NCI-H345 (cell line): ENCODE data around the gene TTC16.
"Not testable (repeated sequence)": the region's sequence is repeated elsewhere in the genome, so short reads cannot be mapped to it uniquely, and the experiment has no call there.

Experiments
- DNase-seq: peaks from one replicate; lab custom pipeline; 2025; lab: John Stamatoyannopoulos, UW

Gene TTC16

GRCh38 chr9:127744398-127745110, 28.7 kb downstream of the TTC16 start:
- DNase-seq, result no peak

- no peak for DNase-seq
Observed at GRCh38 chr9:127746959-127747569, 31.2 kb downstream of the TTC16 start.

DNA sequence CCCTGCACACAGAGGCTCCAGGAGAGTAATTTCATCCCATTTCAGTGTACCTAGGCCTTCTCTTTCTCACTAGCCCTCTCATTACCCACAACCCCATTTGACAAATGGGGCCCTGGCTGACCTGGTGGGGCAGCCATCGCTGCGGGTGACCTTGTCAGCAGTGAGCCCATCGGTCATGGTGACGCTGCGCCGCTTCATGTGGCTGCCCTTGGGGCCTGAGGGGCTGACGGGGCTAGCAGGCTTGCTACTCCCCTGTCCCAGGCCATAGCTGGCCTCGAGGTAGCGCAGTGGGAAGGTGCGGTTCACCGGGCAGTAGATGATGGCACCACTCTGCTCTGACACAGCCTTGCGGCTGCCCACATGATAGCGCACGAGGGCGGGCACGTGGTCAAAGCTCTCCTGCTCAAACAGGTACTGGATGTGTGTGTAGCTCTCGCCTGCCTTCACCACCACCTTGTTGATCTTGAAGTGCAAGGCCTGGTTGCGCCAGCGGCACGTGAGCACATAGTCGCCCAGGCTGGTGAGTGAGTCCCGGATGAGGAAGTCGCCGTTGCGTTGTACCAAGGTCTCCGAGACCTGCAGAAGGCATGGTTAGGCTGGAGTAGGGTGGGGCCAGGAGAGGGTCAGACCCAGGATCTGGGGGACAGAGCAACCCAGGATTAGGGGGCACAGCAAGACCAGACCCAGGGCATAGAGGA, 33.4 kb downstream of the TTC16 start:
- no peak for DNase-seq

DNA sequence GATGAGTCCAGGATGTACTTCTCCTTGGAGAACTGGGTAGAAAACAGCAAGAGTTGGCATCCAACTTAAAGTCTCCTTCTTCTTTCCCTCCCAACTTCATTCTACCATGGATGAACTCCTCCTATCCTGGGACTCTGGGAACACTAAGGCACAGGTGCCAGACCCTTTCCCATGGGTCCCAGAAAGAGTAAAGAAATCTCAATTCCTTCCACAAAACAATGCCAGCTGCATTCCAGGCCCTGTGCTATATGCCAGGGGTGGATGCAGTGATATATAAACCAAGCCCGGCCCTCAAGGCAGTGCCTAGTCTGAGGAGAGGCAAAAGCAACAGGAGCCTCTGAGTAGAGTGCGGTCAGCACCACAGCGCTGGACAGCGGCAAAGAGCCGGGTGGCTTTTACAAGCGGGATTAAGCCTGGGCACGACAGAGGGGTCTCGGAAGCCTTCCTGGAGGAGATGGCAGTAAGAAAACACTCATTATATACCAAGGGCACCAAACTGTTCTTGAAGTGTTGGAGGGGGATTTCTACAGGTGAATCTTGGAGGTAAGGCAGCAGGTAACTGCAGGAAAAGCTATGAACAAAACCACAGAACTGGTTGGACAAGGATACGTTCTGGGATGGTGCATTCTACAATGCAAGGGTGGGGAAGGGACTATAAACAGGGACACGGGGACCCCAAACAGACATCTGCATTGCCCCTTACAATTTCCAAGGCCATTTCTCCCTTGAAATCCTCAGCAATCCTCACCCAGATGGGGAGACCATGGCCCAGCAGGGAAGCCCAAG, 35.6 kb downstream of the TTC16 start:
- DNase-seq, result no peak

DNA sequence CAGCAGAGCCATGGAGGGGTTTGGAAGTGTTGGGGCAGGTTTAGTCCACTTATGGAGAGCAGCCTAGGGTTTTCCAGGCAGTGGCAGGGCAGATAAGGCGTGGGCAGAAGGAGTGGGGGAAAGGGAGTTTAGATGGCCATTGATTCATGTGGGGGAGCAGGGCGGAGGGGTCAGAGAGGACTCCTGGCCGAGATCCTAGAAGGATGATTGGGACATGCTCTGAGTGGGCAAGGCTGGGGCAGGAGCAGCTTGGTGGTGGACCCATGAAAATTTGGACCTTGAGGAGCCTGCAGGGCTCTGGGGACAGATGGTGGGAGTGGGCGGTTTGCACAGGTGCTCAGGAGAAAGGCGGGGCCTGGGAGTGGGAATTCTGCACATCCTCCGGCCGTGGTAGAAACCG, 37.3 kb downstream of the TTC16 start:
- no peak for DNase-seq

GRCh38 chr9:127753622-127754021, 37.7 kb downstream of the TTC16 start:
- DNase-seq, result no peak

DNA sequence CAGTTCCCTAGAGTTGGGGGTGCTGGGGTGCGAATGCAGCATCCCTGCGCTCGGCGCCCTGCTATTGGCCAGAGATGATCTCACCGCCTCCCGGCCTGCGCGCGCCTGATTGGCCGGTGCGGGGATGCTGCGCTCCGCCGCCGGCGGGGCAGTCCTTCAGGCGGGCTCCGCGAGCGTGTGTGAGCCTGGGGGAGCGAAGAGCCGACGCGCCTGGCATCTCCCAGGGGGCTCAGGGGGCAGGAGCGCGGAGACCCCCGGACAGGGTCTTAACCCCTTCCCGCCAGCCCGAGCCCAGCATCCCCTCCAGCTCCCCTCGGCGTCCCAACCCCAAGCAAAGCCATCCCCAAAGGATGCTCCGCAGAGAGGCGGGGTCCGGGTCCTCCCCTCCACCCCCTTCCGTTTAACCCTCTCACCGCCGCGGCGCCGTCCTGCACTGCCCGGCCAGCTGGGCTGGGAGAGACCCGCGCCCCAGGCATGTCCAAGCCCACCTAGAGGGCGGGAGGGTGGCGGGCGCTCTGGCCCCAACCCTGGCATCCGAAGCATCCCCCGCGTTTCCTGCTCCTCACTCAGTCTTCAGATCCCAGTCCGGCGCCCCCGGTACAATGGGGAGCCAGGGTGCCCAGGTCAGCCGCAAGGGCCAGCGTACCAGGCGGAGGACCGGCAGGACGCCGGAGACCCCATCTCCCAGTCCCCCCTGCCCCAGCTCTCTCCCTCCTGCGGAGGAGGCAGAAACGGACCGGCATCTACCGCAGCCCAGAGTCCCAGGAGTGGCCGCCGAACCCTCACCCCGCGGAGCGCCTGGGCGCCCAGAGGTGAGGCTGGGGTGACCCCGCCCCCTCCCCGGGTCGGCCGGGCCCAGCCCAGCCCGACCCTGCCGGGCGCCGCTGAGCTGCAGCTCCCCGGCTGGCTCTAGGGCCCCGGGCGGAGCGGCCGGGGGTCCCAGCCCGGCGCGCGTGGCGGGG, 38.5 kb downstream of the TTC16 start:
- DNase-seq, result peak; percentile 78

DNA sequence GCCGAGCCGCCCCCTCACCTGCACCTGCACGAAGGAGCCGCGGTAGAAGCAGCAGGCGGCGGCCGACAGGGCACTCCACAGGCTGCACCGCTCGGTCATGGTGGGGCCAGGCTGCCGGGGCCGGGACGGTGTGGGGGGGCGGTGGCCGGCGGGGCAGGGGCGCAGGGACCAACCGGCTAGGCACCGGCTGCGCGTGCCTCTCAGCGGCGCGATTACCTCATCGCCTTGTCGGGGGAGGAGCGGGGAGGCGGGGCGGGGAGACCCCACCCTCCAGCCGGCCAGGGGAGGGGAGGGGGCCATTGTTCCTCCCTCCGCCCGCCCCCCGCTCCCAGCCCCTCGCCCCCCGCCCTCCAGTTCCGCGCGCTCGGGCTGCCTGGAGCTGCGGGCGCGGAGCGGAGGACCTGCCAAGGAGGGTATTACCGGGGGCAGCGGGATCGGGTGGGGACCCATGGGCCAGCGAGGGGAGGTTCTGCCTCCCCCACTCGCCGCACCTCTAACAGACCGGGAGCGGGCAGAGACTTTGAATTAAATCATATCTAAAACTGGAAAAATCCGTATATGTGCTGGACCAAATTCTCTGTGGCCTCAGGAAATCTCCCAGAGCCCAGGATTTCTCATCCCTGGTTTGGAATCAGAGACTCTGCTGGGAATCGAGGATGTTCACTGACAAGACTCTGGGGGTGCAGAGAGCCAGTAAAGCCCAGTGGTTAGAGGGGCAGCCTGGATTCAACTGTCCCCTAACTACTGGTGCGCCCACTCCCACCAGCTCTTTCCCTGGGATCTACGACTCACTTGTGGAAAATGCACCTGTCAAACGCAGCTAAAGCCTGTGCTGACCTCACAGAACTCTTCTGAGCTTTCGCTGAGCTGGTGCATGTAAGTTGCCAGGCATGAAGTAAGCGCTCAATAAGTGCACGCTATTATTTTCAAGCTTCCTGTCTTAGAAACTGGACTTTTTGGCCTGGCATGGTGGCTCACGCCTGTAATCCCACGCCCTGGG, 39.5 kb downstream of the TTC16 start:
- DNase-seq, result peak; percentile 81

DNA sequence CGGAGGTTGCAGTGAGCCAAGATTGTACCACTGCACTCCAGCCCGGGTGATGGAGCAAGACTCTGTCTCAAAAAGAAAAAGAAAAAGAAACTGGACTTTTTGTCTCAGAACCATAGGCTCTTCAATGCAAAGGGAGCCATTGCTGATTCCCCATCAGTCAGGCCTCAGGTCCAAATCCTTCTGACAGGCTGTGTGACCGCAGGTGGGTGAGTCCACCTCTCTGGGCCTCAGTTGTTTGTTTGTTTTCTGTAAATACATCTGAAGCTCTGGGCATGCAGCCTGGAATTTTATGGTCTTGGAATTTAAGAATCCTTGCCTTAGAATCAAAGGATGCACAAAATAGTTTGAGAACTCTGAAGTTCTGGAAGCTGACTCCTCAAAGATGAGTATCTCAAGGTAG, 40.4 kb downstream of the TTC16 start:
- DNase-seq, result no peak

GRCh38 chr9:127756776-127757175, 40.9 kb downstream of the TTC16 start:
- not testable (repeated sequence) for DNase-seq

DNA sequence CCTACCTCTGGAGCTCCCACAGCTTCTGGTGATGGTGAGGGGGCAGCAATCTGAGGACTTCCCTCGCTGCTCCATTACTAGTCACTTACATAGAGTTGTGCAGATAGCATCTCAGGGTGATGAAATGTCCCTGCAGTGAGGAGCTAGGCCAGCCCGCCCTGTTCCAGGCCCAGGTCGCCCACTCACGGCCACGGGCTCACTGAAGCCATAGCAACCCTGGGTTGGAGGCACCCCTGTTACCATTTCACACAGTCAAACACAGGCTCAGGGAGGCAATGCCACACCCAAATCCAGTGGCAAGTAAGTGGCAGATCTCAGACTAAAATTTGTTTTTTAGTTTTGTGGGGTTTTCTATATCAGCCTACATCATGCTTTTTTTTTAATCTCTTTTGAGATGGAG, 43.0 kb downstream of the TTC16 start:
- no peak for DNase-seq

GRCh38 chr9:127761061-127761460, 45.2 kb downstream of the TTC16 start:
- no peak for DNase-seq

DNA sequence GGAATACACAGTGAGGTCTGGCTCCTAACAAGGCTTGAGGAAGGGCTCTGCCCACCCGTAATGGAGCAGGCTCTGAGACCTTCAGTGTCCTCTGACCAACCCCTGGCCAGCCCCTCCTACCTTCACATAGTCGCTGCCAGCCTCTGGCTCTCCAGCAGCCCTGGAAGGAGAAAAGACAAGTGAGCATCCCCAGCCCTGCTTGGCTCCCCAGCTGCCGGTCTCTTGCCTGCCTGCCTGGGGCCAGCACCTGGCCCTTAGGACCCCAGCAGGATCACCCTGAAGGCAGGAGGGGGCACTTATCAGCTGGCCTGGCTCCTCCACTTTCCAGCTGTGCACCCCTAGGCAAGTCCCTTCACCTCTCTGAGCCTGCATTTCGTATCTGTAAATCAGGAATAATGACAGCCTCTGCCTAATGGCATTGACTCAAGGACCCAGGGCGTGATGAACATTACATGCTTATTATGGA, 45.6 kb downstream of the TTC16 start:
- no peak for DNase-seq

DNA sequence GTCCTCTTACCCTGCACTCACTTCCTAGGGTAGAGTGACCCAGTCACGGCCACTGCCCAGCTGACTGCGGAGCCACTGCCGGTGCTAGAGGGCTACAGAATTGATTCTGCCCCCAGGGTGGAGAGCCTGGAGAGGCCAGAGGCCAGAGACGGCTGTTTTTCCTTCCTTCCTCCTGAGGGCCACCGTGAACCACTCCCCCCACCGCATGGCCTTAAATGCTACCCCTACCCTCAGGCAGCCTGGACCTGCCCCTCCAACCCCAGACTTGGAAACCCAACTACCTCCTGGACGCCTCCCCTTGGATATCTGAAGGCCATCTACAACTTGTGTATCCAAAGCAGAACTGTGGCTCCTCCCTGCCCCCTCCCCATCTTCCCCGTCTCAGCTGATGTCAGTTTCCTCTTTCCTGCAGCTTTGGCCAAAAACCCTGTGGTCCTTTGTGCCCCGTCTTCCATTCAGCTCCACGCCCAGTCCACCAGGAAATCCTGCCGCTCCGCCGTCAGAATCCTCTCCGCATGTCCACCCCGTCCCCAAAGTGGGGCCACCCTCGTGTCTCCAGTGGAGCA, 46.3 kb downstream of the TTC16 start:
- DNase-seq, result no peak

GRCh38 chr9:127763918-127764384, 48.1 kb downstream of the TTC16 start:
- no peak for DNase-seq

GRCh38 chr9:127765418-127765817, 49.5 kb downstream of the TTC16 start:
- DNase-seq, result no peak

- no peak for DNase-seq
Observed at GRCh38 chr9:127767410-127767809, 51.5 kb downstream of the TTC16 start.

DNA sequence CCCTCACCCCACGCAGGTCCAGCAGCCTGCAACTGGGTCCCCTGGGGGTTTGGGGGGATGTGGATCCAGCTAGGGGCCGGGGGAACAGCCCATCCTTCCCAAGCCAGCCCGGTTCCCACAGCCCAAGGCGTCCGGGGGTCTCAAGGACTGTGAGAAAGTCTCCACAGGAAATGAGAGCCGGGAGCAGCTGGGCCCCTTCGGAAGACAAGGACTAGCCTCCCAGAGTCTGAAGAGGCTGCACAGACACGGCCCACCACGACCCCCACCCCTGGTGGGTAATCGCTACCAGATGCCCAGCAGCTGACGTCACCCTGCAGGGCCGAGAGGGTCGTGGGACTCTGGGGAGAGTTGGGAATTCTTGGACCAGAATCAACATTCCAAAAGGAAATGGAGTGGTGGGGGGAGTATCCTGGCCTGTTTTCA, 52.0 kb downstream of the TTC16 start:
- DNase-seq, result no peak

GRCh38 chr9:127768698-127769097, 52.8 kb downstream of the TTC16 start:
- no peak for DNase-seq
